H1 (cell line): ENCODE data around the gene DIAPH2. TPM values are rescaled to one million over a fixed set of nuclear protein-coding genes. Genes with fewer than 3 reads are reported as not detected.

Experiments used
- CTCF ChIA-PET: fragments of 300-600 bp; sonication (Branson Sonifier 250); formaldehyde crosslinking; loops from one replicate; lab custom pipeline; 2021; ENCODE audit not compliant: partially characterized antibody; lab: Charles Lee
- POLR2A ChIA-PET: fragments of 300-600 bp; sonication (Branson Sonifier 250); formaldehyde crosslinking; loops from one replicate; lab custom pipeline; 2021; ENCODE audit warnings: inconsistent platforms; ENCODE audit not compliant: partially characterized antibody; lab: Charles Lee
- DNase-seq, 2 experiments: peaks; one replicate each; pipeline versions ENCODE4 v3.0.0 to v3.0.0-alpha.2; 2010 to 2022; ENCODE audit warnings: low spot score in 2 of 2, low read depth in 1 of 2, mixed read lengths in 1 of 2
- FAIRE-seq: peaks from 2 replicates; lab custom pipeline; 2011; peaks lifted over from hg19 to GRCh38; lab: Jason Lieb, UNC
- H2AFZ ChIP-seq: 2 replicates; pipeline ENCODE4 v1.8.1; 2012; ENCODE audit warnings: low read length, inconsistent platforms
- H2AK5ac ChIP-seq: 2 replicates; pipeline ENCODE4 v1.6.1; 2013; ENCODE audit warnings: low read depth, low read length
- H2BK120ac ChIP-seq: replicated peaks from 2 replicates; pipeline ENCODE3; 2013; ENCODE audit warnings: low read depth, low read length, inconsistent platforms
- H2BK12ac ChIP-seq: 2 replicates; pipeline ENCODE4 v1.6.1; 2013; ENCODE audit warnings: low read depth, low read length
- H2BK15ac ChIP-seq: 2 replicates; pipeline ENCODE4 v1.6.1; 2013; ENCODE audit warnings: low read length
- H2BK20ac ChIP-seq: 2 replicates; pipeline ENCODE4 v1.6.1; 2013; ENCODE audit warnings: low read length
- H2BK5ac ChIP-seq: 2 replicates; pipeline ENCODE4 v1.6.1; 2013; ENCODE audit warnings: low read depth, low read length
- H3K14ac ChIP-seq: 2 replicates; pipeline ENCODE4 v1.6.1; 2013; ENCODE audit warnings: inconsistent platforms; ENCODE audit not compliant: insufficient read length
- H3K18ac ChIP-seq: 2 replicates; pipeline ENCODE4 v1.6.1; 2013; ENCODE audit warnings: low read length; ENCODE audit errors: extremely low read depth
- H3K23ac ChIP-seq: 2 replicates; pipeline ENCODE4 v1.6.1; 2013; ENCODE audit warnings: inconsistent platforms; ENCODE audit not compliant: insufficient read length
- H3K23me2 ChIP-seq: 2 replicates; pipeline ENCODE4 v1.6.1; 2013; ENCODE audit warnings: low read depth, low read length
- H3K27ac ChIP-seq: 2 replicates; pipeline ENCODE4 v1.6.1; 2011; ENCODE audit warnings: low read depth, low read length, inconsistent platforms
- H3K27me3 ChIP-seq, 4 experiments: replicated peaks in 1 of 4; 1 replicate in 1 of 4; 2 replicates in 3 of 4; pipeline versions ENCODE4 v1.6.1 to v1.8.1; 2011 to 2013; ENCODE audit warnings: low read length in 3 of 4, mild to moderate bottlenecking in 3 of 4, inconsistent platforms in 2 of 4, mixed read lengths in 2 of 4, moderate library complexity in 1 of 4; ENCODE audit not compliant: control insufficient read depth in 3 of 4, insufficient read depth in 3 of 4; ENCODE audit errors: extremely low read depth in 1 of 4
- H3K36me3 ChIP-seq, 4 experiments: 2 replicates each; pipeline versions ENCODE4 v1.6.1 to v1.8.1; 2011 to 2013; ENCODE audit warnings: mild to moderate bottlenecking in 4 of 4, low read length in 3 of 4, moderate library complexity in 2 of 4, control low read depth in 1 of 4, inconsistent platforms in 1 of 4; ENCODE audit not compliant: insufficient read depth in 4 of 4, control insufficient read depth in 2 of 4
- H3K4ac ChIP-seq: replicated peaks from 2 replicates; pipeline ENCODE3; 2013; ENCODE audit warnings: low read length, low read depth, mixed read lengths, inconsistent platforms; ENCODE audit not compliant: insufficient read length
- H3K4me1 ChIP-seq, 4 experiments: replicated peaks in 1 of 4; 1 replicate in 1 of 4; 2 replicates in 3 of 4; pipeline versions ENCODE4 v1.6.1 to v1.8.1; 2011 to 2013; ENCODE audit warnings: low read length in 3 of 4, inconsistent platforms in 2 of 4, mixed read lengths in 1 of 4; ENCODE audit not compliant: insufficient read depth in 4 of 4, control insufficient read depth in 3 of 4
- H3K4me2 ChIP-seq, 2 experiments: 2 replicates each; pipeline versions ENCODE4 v1.6.1 to v1.8.1; 2011 to 2013; ENCODE audit warnings: low read depth in 2 of 2, low read length in 2 of 2, control low read depth in 1 of 2, inconsistent platforms in 1 of 2, mild to moderate bottlenecking in 1 of 2; ENCODE audit not compliant: insufficient read depth in 1 of 2
- H3K4me3 ChIP-seq, 4 experiments: fragments of 200-600, 300-600 bp in 1 of 4; sonication (generic), shearing (Covaris generic), sonication (Bioruptor Twin) in 1 of 4; 2 replicates each; pipeline versions ENCODE4 v1.5.1 to v1.8.1; 2011 to 2016; ENCODE audit warnings: low read length in 4 of 4, low read depth in 3 of 4, control low read depth in 2 of 4, inconsistent platforms in 2 of 4, mild to moderate bottlenecking in 2 of 4, mixed read lengths in 1 of 4, moderate library complexity in 1 of 4; ENCODE audit not compliant: insufficient read depth in 2 of 4; ENCODE audit errors: extremely low read depth in 1 of 4
- H3K56ac ChIP-seq: replicated peaks from 2 replicates; pipeline ENCODE3; 2013; ENCODE audit warnings: low read depth, mild to moderate bottlenecking, mixed read lengths, low read length, inconsistent platforms; ENCODE audit not compliant: insufficient read length
- H3K79me1 ChIP-seq: 2 replicates; pipeline ENCODE4 v1.6.1; 2013; ENCODE audit warnings: low read depth, low read length, control low read depth
- H3K79me2 ChIP-seq, 2 experiments: 2 replicates each; pipeline versions ENCODE4 v1.6.1 to v1.8.1; 2012 to 2013; ENCODE audit warnings: low read length in 2 of 2, mild to moderate bottlenecking in 2 of 2, inconsistent platforms in 1 of 2; ENCODE audit not compliant: insufficient read depth in 2 of 2, control insufficient read depth in 1 of 2
- H3K9ac ChIP-seq, 4 experiments: replicated peaks in 1 of 4; 1 replicate in 1 of 4; 2 replicates in 3 of 4; pipeline versions ENCODE4 v1.6.1 to v1.8.1; 2011 to 2013; ENCODE audit warnings: low read depth in 3 of 4, low read length in 3 of 4, control low read depth in 2 of 4, mild to moderate bottlenecking in 2 of 4, moderate library complexity in 2 of 4, inconsistent platforms in 1 of 4; ENCODE audit errors: extremely low read depth in 1 of 4
- H3K9me3 ChIP-seq, 2 experiments: 2 replicates each; pipeline versions ENCODE4 v1.6.1 to v1.8.1; 2012 to 2013; ENCODE audit warnings: mild to moderate bottlenecking in 2 of 2, moderate library complexity in 2 of 2, control low read depth in 1 of 2, inconsistent platforms in 1 of 2, low read depth in 1 of 2, low read length in 1 of 2, mixed read lengths in 1 of 2; ENCODE audit not compliant: insufficient read depth in 2 of 2
- H4K20me1 ChIP-seq, 2 experiments: replicated peaks in 1 of 2; 2 replicates each; pipeline versions ENCODE3 to v1.8.1; 2011 to 2013; ENCODE audit warnings: inconsistent platforms in 2 of 2, low read length in 2 of 2, mild to moderate bottlenecking in 1 of 2; ENCODE audit not compliant: insufficient read depth in 2 of 2, control insufficient read depth in 1 of 2
- H4K5ac ChIP-seq: 2 replicates; pipeline ENCODE4 v1.6.1; 2013; ENCODE audit warnings: low read length, low read depth, mixed read lengths, inconsistent platforms; ENCODE audit not compliant: insufficient read length
- H4K8ac ChIP-seq: 2 replicates; pipeline ENCODE4 v1.8.0; 2013; ENCODE audit warnings: mild to moderate bottlenecking, moderate library complexity, low read length, inconsistent platforms; ENCODE audit not compliant: insufficient read depth; ENCODE audit errors: extremely low read depth
- H4K91ac ChIP-seq: replicated peaks from 2 replicates; pipeline ENCODE3; 2013; ENCODE audit warnings: low read length, mixed read lengths, inconsistent platforms; ENCODE audit not compliant: insufficient read length
- BCL11A ChIP-seq, 2 experiments: IDR thresholded peaks; one replicate each; pipeline ENCODE4 v1.6.1; 2011; ENCODE audit warnings: low read depth in 2 of 2, low read length in 2 of 2, mild to moderate bottlenecking in 2 of 2
- CBX5 ChIP-seq: fragments of 300-800, 300-1000 bp; sonication (generic); IDR thresholded peaks from 2 replicates; pipeline ENCODE4 v1.7.1; 2016; ENCODE audit warnings: antibody characterized with exemption, low read length, low read depth
- CHD1 ChIP-seq: IDR thresholded peaks from 2 replicates; pipeline ENCODE4 v1.6.1; 2012; ENCODE audit warnings: low read depth, low read length, improper control_type of control experiment
- GTF2F1 ChIP-seq: IDR thresholded peaks from 2 replicates; pipeline ENCODE4 v1.6.1; 2012; ENCODE audit warnings: low read depth, low read length, improper control_type of control experiment, borderline replicate concordance
- HDAC6 ChIP-seq: IDR thresholded peaks from one replicate; pipeline ENCODE4 v1.7.1; 2012; ENCODE audit warnings: low read depth, mild to moderate bottlenecking, inconsistent platforms, low read length, moderate library complexity
- RAD21 ChIP-seq, 2 experiments: IDR thresholded peaks in 1 of 2; conservative IDR thresholded peaks in 1 of 2; 2 replicates each; pipeline ENCODE4 v1.6.1; 2011; ENCODE audit warnings: low read depth in 2 of 2, low read length in 2 of 2, improper control_type of control experiment in 1 of 2, inconsistent platforms in 1 of 2, mild to moderate bottlenecking in 1 of 2, moderate library complexity in 1 of 2
- RBBP5 ChIP-seq: IDR thresholded peaks from 2 replicates; pipeline ENCODE4 v1.7.1; 2012; ENCODE audit warnings: low read depth, mild to moderate bottlenecking, inconsistent platforms, low read length, moderate library complexity, borderline replicate concordance
- RNF2 ChIP-seq: fragments of 200-900, 300-1000 bp; sonication (generic); IDR thresholded peaks from 2 replicates; pipeline ENCODE4 v1.7.1; 2016; ENCODE audit warnings: borderline replicate concordance, low read depth, mild to moderate bottlenecking, antibody characterized with exemption, low read length; ENCODE audit not compliant: poor library complexity, severe bottlenecking; ENCODE audit errors: missing control alignments
- TAF1 ChIP-seq: IDR thresholded peaks from 2 replicates; pipeline ENCODE4 v1.6.1; 2011; ENCODE audit warnings: mild to moderate bottlenecking, low read depth, low read length
- TEAD4 ChIP-seq: IDR thresholded peaks from 2 replicates; pipeline ENCODE4 v1.6.1; 2012; ENCODE audit warnings: low read depth, low read length, inconsistent platforms, mixed read lengths
- WGBS, 2 experiments: shearing (Covaris generic) in 1 of 2; methylation state at CpG; one replicate each; pipeline versions ENCODE4 v1.1.6 to v1.1.7; 2013 to 2015; ENCODE audit warnings: low lambda C conversion rate in 2 of 2, mixed read lengths in 2 of 2, inconsistent platforms in 1 of 2, low coverage in 1 of 2, missing lambda C conversion rate in 1 of 2; ENCODE audit not compliant: insufficient replicate concordance in 2 of 2, insufficient coverage in 1 of 2, insufficient read length in 1 of 2; ENCODE audit errors: extremely low coverage in 1 of 2, missing lambda C conversion rate in 1 of 2; 5-methylcytosine and 5-hydroxymethylcytosine counted together
- polyA plus RNA-seq, 7 experiments: library from polyadenylated mRNA; depleted of rRNA in 3 of 7; stranded (reverse) in 5 of 7; unstranded in 2 of 7; fragments of >200 nt in 5 of 7; fragments of 200-250 nt in 2 of 7; gene quantifications; 1 replicate in 5 of 7; 2 replicates in 1 of 7; 4 replicates in 1 of 7; pipeline versions ENCODE4 v1.2.1 to v1.2.3, GENCODE V29; 2011 to 2013; ENCODE audit warnings: missing spikeins in 2 of 7, mixed read lengths in 2 of 7
- total RNA-seq: library from RNA; stranded (reverse); fragmentation: NEBNext Ultra II Directional; extraction: Animal tissue kit (Norgen Biotek cat#: 25700); gene quantifications from 2 replicates; pipeline ENCODE4 v1.2.1, GENCODE V29; 2021

Gene DIAPH2
- total and polyA plus RNA-seq, 2 of the 8 experiments (the other 6 are each of a cell fraction or from before 2014, with no cell fraction given) = 4.4 to 24.3 TPM

DNA sequence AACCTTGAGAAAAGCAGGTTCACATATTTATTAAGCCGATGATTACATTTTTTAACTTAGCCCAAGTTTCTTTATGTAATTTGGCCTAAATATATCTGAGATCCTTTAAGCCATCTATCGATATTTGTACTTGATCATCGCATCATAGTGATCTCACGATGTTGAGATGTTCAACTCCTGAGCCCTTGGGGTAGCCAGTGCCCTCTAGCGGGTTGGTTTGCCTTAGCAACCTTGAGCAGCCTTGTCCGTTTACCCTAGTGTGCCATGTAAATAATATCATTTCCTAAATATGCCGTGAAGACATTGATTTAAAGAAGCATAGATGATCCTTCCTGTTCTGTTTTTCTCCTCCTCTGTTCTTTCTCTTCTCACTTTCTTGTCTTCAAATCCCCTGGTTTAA is 631.3 kb downstream of the DIAPH2 start:
- Histone ChIP-seq H3K14ac (no peak overlapping the region), H3K23ac (no peak overlapping the region), H3K27ac (no peak overlapping the region), H3K4ac (no peak overlapping the region), H3K4me1 (no peaks in the 10 kb centered on the region; a peak in 1 of 7 replicates), H3K4me3 (no peak overlapping the region), H2BK120ac (no peak overlapping the region), H4K20me1 (no peaks in the 10 kb centered on the region), H3K56ac (no peak overlapping the region), H2BK12ac (no peak overlapping the region), H3K9ac (no peak overlapping the region), H2AK5ac (no peak overlapping the region), H3K79me1 (no peaks in the 10 kb centered on the region), H3K18ac (no peak overlapping the region), H4K91ac (no peak overlapping the region), H3K27me3 (no peaks in the 10 kb centered on the region), H2AFZ (no peak overlapping the region), H3K36me3 (peaks cover 0 to 15% (median 0%) of the 10 kb centered on the region in 4 experiments; a peak in 4 of 8 replicates), H3K9me3 (no peaks in the 10 kb centered on the region), H3K23me2 (0 out of 2 replicates have a peak, but pooled peaks cover 3% of the 10 kb centered on the region), H2BK5ac (no peak overlapping the region), H2BK20ac (no peak overlapping the region), H3K4me2 (no peak overlapping the region), H4K8ac (no peak overlapping the region), H2BK15ac (no peak overlapping the region), H4K5ac (no peak overlapping the region), H3K79me2 (peaks cover 5 to 92% of the 10 kb centered on the region in 2 experiments; a peak in 3 of 4 replicates)
- WGBS, 2 experiments = 84% methylated on average over 7 of the region's 7 CpGs; no CpG with 5 or more reads in 1 of the 2 experiments
- peak in 1 of 2 experiments; percentile 5 for DNase-seq
- ChIA-PET CTCF (interaction anchor here (1.0 to 1.1 kb wide), 2 partner anchors 11 to 26 kb away, joined by 4 read pairs; no protein-coding TSS in a partner anchor), POLR2A (interaction anchor here (0.9 to 1.1 kb wide), 3 partner anchors 8 to 15 kb away, joined by 3 read pairs; no protein-coding TSS in a partner anchor)
- FAIRE-seq = no peak
- TF ChIP-seq GTF2F1 (no peak), BCL11A (IDR thresholded peaks at IDR 0.05; ENCODE audit: low read depth in 2 of 2, low read length in 2 of 2) (no peak), RNF2 (no peak), HDAC6 (no peak), CBX5 (no peak), TEAD4 (no peak), RBBP5 (no peak), TAF1 (no peak), CHD1 (no peak), RAD21 (IDR thresholded peaks at IDR 0.05 in 1 of 2, conservative IDR thresholded peaks at IDR 0.05 in 1 of 2; ENCODE audit: low read depth in 2 of 2, low read length in 2 of 2) (peak; percentile 20 to 55; a peak in 3 of 4 replicates)
